Keratinocyte (primary cell): ENCODE results near the gene LFNG. TPM values are rescaled to one million over a fixed set of nuclear protein-coding genes. Genes with fewer than 3 reads are reported as not detected.

Experiments used
- DNase-seq: peaks from one replicate; pipeline ENCODE4 v3.0.0-alpha.2; 2011; ENCODE audit warnings: low read depth, missing footprints, low spot score
- FAIRE-seq: peaks from 2 replicates; lab custom pipeline; 2011; peaks lifted over from hg19 to GRCh38; lab: Jason Lieb, UNC
- H2AFZ ChIP-seq: 2 replicates; pipeline ENCODE4 v1.6.0; 2012; ENCODE audit warnings: low read length, control low read depth, inconsistent platforms; ENCODE audit not compliant: control insufficient read depth
- H3K27ac ChIP-seq: 2 replicates; pipeline ENCODE4 v1.5.1; 2011; ENCODE audit warnings: low read length; ENCODE audit not compliant: control insufficient read depth, insufficient read depth
- H3K27me3 ChIP-seq: 3 replicates; pipeline ENCODE4 v1.6.0; 2011; ENCODE audit warnings: low read length; ENCODE audit not compliant: control insufficient read depth, insufficient read depth; ENCODE audit errors: extremely low read depth
- H3K36me3 ChIP-seq, 2 experiments: 2 replicates in 1 of 2; 3 replicates in 1 of 2; pipeline ENCODE4 v1.5.1; 2011; ENCODE audit warnings: low read length in 2 of 2, mild to moderate bottlenecking in 1 of 2; ENCODE audit not compliant: control insufficient read depth in 2 of 2, insufficient read depth in 2 of 2; ENCODE audit errors: extremely low read depth in 1 of 2
- H3K4me1 ChIP-seq: 3 replicates; pipeline ENCODE4 v1.5.1; 2011; ENCODE audit warnings: low read length; ENCODE audit not compliant: control insufficient read depth, insufficient read depth; ENCODE audit errors: extremely low read depth
- H3K4me2 ChIP-seq: 3 replicates; pipeline ENCODE4 v1.6.0; 2011; ENCODE audit warnings: low read depth, low read length; ENCODE audit not compliant: control insufficient read depth, insufficient read depth; ENCODE audit errors: extremely low read depth
- H3K4me3 ChIP-seq, 3 experiments: fragments of 200-600 bp in 1 of 3; sonication (generic) in 1 of 3; 2 replicates in 2 of 3; 3 replicates in 1 of 3; pipeline ENCODE4 v1.5.1; 2011 to 2016; ENCODE audit warnings: low read length in 3 of 3, mild to moderate bottlenecking in 3 of 3, control low read depth in 2 of 3, inconsistent platforms in 1 of 3, low read depth in 1 of 3, mixed read lengths in 1 of 3, mixed run types in 1 of 3, moderate library complexity in 1 of 3; ENCODE audit not compliant: control insufficient read depth in 2 of 3, insufficient read depth in 2 of 3; ENCODE audit errors: extremely low read depth in 1 of 3
- H3K79me2 ChIP-seq: 2 replicates; pipeline ENCODE4 v1.6.0; 2012; ENCODE audit warnings: low read length; ENCODE audit not compliant: control insufficient read depth, insufficient read depth
- H3K9ac ChIP-seq: 3 replicates; pipeline ENCODE4 v1.6.0; 2011; ENCODE audit warnings: low read length; ENCODE audit not compliant: control insufficient read depth, insufficient read depth; ENCODE audit errors: extremely low read depth
- H3K9me1 ChIP-seq: 3 replicates; pipeline ENCODE4 v1.6.0; 2011; ENCODE audit warnings: low read length; ENCODE audit not compliant: control insufficient read depth, insufficient read depth; ENCODE audit errors: extremely low read depth
- H3K9me3 ChIP-seq: 2 replicates; pipeline ENCODE4 v1.5.1; 2012; ENCODE audit warnings: low read depth, low read length; ENCODE audit not compliant: control insufficient read depth
- H4K20me1 ChIP-seq: 3 replicates; pipeline ENCODE4 v1.6.0; 2011; ENCODE audit warnings: low read length; ENCODE audit not compliant: control insufficient read depth, insufficient read depth; ENCODE audit errors: extremely low read depth
- EZH2 ChIP-seq: IDR thresholded peaks from one replicate; pipeline ENCODE4 v1.6.1; 2012; ENCODE audit warnings: inconsistent platforms, mild to moderate bottlenecking, low read length, moderate library complexity
- dilution Hi-C: fragments of 300-500 bp; cut with MboI; formaldehyde crosslinking; loops from one replicate; pipeline ENCODE4 v1.7.0; 2020; ENCODE audit warnings: low sequenced_read_pairs; ENCODE audit not compliant: extremely low pct_ligation_motif_present
- polyA plus RNA-seq, 5 experiments: library from polyadenylated mRNA; depleted of rRNA in 3 of 5; stranded (reverse) in 3 of 5; stranded (forward) in 1 of 5; unstranded in 1 of 5; fragments of >200 nt; gene quantifications; 1 replicate in 1 of 5; 2 replicates in 3 of 5; 3 replicates in 1 of 5; pipeline versions ENCODE4 v1.2.1 to v1.2.3, GENCODE V29; 2011 to 2012; ENCODE audit warnings: missing spikeins in 2 of 5, low read depth in 1 of 5, low replicate concordance in 1 of 5
- TF ChIP-seq, protein P1 (sequence below), 3 experiments: IDR thresholded peaks in 1 of 3; conservative IDR thresholded peaks in 1 of 3; optimal IDR thresholded peaks in 1 of 3; 2 replicates in 2 of 3; 3 replicates in 1 of 3; pipeline versions ENCODE3 to v1.5.1; 2011; ENCODE audit warnings: low read length in 3 of 3, mild to moderate bottlenecking in 3 of 3, moderate library complexity in 2 of 3, control low read depth in 1 of 3, inconsistent platforms in 1 of 3; ENCODE audit not compliant: insufficient read depth in 2 of 3; ENCODE audit errors: extremely low read depth in 1 of 3

The LFNG gene
- polyA plus RNA-seq, 1 donor (not counting 4 experiments of a cell fraction or from before 2014, with no cell fraction given): 17.7 TPM

DNA sequence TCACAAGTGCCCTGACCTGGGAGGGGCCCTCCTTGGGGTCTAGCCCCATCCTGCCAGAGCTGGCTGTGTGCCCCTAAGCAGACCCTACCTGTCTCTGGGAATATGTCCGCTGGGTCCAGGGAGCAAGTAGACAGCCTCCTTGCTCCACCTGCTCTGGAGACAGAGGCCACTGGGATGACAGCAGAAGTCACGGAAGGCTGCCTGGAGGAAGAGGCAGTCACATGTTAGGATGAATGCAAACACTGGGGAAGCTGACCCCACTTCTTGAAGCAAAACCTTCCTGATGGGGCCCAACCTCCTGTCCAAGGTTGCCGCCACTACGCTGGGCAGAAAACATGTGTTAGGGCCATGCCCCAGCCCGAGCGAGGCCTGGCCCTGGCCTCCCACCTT, 11.7 kb upstream of the LFNG start:
- dilution Hi-C loops: no loop called here

DNA sequence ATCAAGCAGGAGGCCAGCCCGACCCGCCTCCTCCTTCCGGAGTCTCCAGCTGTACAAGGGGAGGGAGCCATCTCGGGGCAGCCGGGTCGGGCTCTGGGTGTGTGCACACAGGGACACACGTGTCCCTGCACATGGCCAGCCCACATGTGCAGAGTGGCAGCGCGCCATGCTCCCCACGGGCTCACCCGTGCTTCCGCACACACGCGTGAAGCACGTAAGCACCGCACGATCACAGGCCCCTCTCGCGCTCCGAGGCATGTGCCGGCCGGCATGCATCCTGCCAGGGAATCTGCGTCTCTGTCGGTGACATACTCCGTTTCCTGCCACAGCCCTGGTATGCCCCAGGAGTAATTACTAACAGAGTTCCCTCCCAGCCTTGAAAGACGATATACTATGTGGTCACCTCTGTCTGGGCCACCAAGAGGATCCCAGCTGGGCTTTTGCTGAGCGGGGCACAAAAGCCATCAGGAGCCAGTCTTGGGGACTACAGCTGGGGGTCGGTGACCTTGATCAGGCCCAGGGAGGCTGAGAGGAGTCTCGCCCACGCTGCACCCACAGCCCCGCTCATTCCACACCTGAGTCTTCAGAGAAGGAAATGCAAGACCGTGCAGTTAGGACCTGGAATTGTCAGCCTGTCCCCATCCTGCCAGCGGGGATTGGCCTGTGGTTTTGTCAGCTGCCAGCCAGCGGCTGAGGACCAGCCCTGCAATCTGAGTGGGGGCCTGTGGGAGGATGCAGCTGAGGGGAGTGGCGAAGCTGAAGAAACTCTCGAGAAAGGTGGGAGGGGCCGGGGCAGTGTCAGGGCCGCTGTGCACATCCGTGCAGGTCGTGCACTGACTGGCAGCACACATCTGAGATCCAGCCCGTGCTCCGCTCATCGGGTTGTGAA, 11.0 kb upstream of the LFNG start:
- Histone ChIP-seq H3K27ac (no peak overlapping the region), H3K9ac (no peak overlapping the region), H3K79me2 (no peaks in the 10 kb centered on the region), H4K20me1 (no peaks in the 10 kb centered on the region), H3K9me3 (no peaks in the 10 kb centered on the region), H3K36me3 (no peaks in the 10 kb centered on the region), H3K27me3 (peaks cover 15% of the 10 kb centered on the region), H2AFZ (peak overlapping the region; percentile 70), H3K9me1 (no peaks in the 10 kb centered on the region), H3K4me3 (peak overlapping the region in 1 of 3 experiments; percentile 45), H3K4me2 (peak overlapping the region; percentile 69), H3K4me1 (peaks cover 22% of the 10 kb centered on the region)
- DNase-seq (no peak), FAIRE-seq (peak; percentile 72)
- TF ChIP-seq EZH2: no peak
- TF ChIP-seq, protein P1, sequence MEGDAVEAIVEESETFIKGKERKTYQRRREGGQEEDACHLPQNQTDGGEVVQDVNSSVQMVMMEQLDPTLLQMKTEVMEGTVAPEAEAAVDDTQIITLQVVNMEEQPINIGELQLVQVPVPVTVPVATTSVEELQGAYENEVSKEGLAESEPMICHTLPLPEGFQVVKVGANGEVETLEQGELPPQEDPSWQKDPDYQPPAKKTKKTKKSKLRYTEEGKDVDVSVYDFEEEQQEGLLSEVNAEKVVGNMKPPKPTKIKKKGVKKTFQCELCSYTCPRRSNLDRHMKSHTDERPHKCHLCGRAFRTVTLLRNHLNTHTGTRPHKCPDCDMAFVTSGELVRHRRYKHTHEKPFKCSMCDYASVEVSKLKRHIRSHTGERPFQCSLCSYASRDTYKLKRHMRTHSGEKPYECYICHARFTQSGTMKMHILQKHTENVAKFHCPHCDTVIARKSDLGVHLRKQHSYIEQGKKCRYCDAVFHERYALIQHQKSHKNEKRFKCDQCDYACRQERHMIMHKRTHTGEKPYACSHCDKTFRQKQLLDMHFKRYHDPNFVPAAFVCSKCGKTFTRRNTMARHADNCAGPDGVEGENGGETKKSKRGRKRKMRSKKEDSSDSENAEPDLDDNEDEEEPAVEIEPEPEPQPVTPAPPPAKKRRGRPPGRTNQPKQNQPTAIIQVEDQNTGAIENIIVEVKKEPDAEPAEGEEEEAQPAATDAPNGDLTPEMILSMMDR (optimal IDR thresholded peaks at IDR 0.05 in 1 of 3, IDR thresholded peaks at IDR 0.05 in 1 of 3, conservative IDR thresholded peaks at IDR 0.05 in 1 of 3; ENCODE audit: extremely low read depth in 1 of 3, insufficient read depth in 2 of 3, low read length in 3 of 3): no peak
- dilution Hi-C loops: no loop called here

More for the DNA sequence above, 11.7 kb upstream of the LFNG start:
- H3K36me3 ChIP-seq: no peaks in the 10 kb centered on the region
- TF ChIP-seq, protein P1 (optimal IDR thresholded peaks at IDR 0.05 in 1 of 3, IDR thresholded peaks at IDR 0.05 in 1 of 3, conservative IDR thresholded peaks at IDR 0.05 in 1 of 3; ENCODE audit: extremely low read depth in 1 of 3, insufficient read depth in 2 of 3, low read length in 3 of 3): no peak
- TF ChIP-seq EZH2: no peak
- no peaks in the 10 kb centered on the region for H4K20me1 ChIP-seq
- H3K4me2 ChIP-seq: no peak overlapping the region
- no peak overlapping the region for H2AFZ ChIP-seq
- no peak overlapping the region for H3K27ac ChIP-seq
- H3K9ac ChIP-seq: no peak overlapping the region
- no peak overlapping the region for H3K4me3 ChIP-seq
- DNase-seq: no peak
- H3K9me1 ChIP-seq: no peaks in the 10 kb centered on the region
- FAIRE-seq: no peak
- peaks cover 22% of the 10 kb centered on the region for H3K4me1 ChIP-seq
- peaks cover 19% of the 10 kb centered on the region for H3K27me3 ChIP-seq
- H3K79me2 ChIP-seq: no peaks in the 10 kb centered on the region
- H3K9me3 ChIP-seq: no peaks in the 10 kb centered on the region
